Transverse colon (tissue), 4 donors: Measurements from ENCODE around the gene WIPF1. TPM values are rescaled to one million over a fixed set of nuclear protein-coding genes. Genes with fewer than 3 reads are reported as not detected.

ENCODE experiments used
- DNase-seq: peaks from one replicate; pipeline ENCODE4 v3.0.0-alpha.2; 2019
- H3K27ac ChIP-seq, 4 donors: fragments of 200-600 bp; sonication (generic); 2 replicates each; pipeline ENCODE4 v1.5.1; 2016 to 2018; ENCODE audit warnings: inconsistent platforms in 4 of 4
- H3K27me3 ChIP-seq: fragments of 200-600 bp; sonication (generic); 2 replicates; pipeline ENCODE4 v1.5.1; 2017; ENCODE audit warnings: inconsistent platforms
- H3K36me3 ChIP-seq, 4 donors: fragments of 200-600 bp; sonication (generic); 2 replicates each; pipeline ENCODE4 v1.5.1; 2017 to 2019; ENCODE audit warnings: inconsistent platforms in 4 of 4
- H3K4me1 ChIP-seq, 4 donors: fragments of 200-600 bp; sonication (generic); 2 replicates each; pipeline ENCODE4 v1.5.1; 2017 to 2020; ENCODE audit warnings: inconsistent platforms in 4 of 4
- H3K4me3 ChIP-seq, 4 donors: fragments of 200-600 bp; sonication (generic); 1 replicate in 1 of 4; 2 replicates in 3 of 4; pipeline versions ENCODE4 v1.5.1 to v1.6.1; 2017 to 2019; ENCODE audit warnings: inconsistent platforms in 4 of 4
- H3K9me3 ChIP-seq, 2 donors: fragments of 200-600 bp; sonication (generic); 2 replicates each; pipeline ENCODE4 v1.5.1; 2017 to 2019; ENCODE audit warnings: inconsistent platforms in 2 of 2
- EP300 ChIP-seq: sonication (generic); formaldehyde crosslinking; IDR thresholded peaks from one replicate; pipeline ENCODE4 v1.6.1; 2017; ENCODE audit warnings: antibody characterized with exemption, low read depth
- POLR2A ChIP-seq: fragments of 450-650 bp; IDR thresholded peaks from one replicate; pipeline ENCODE4 v1.6.1; 2016; ENCODE audit warnings: antibody characterized with exemption, mild to moderate bottlenecking, moderate library complexity
- POLR2AphosphoS5 ChIP-seq, 3 donors: sonication (generic); formaldehyde crosslinking; IDR thresholded peaks; one replicate each; pipeline ENCODE4 v1.6.1; 2016; ENCODE audit warnings: antibody characterized with exemption in 3 of 3
- WGBS, 2 donors: methylation state at CpG; one replicate each; pipeline ENCODE4 v1.1.5; 2018; ENCODE audit warnings: low coverage in 1 of 2; 5-methylcytosine and 5-hydroxymethylcytosine counted together
- in situ Hi-C, 4 donors: fragments of 200-750 bp; cut with MboI; loops; one replicate each; pipeline versions ENCODE4 v1.15.0 to v1.15.1; 2017; ENCODE audit warnings: low sequenced_read_pairs in 3 of 4, low pct_ligation_motif_present in 1 of 4, low pct_unique_long_range_greater_than_20kb in 1 of 4
- intact Hi-C: fragments of 100-400 bp; cut with DNase I; formaldehyde crosslinking; loops from one replicate; pipeline ENCODE4 v1.15.1; 2023; ENCODE audit warnings: low total_unique reads
- total RNA-seq, 4 donors: library from RNA; depleted of rRNA; stranded (reverse); fragments of >200 nt; gene quantifications; one replicate each; pipeline ENCODE4 v1.1.0, GENCODE V29; 2016
- TF ChIP-seq, protein P1 (sequence below), 5 experiments: fragments of 200-600 bp in 3 of 5; fragments of 450-650 bp in 2 of 5; sonication (generic) in 3 of 5; IDR thresholded peaks; 1 replicate in 2 of 5; 2 replicates in 3 of 5; pipeline ENCODE4 v1.5.1; 2016 to 2017; ENCODE audit warnings: antibody characterized with exemption in 5 of 5, inconsistent platforms in 3 of 5, mild to moderate bottlenecking in 2 of 5, moderate library complexity in 1 of 5

WIPF1 gene
- total RNA-seq, 4 donors from 2014 or later: 8.5 to 32.6 (median 16.1) TPM

DNA sequence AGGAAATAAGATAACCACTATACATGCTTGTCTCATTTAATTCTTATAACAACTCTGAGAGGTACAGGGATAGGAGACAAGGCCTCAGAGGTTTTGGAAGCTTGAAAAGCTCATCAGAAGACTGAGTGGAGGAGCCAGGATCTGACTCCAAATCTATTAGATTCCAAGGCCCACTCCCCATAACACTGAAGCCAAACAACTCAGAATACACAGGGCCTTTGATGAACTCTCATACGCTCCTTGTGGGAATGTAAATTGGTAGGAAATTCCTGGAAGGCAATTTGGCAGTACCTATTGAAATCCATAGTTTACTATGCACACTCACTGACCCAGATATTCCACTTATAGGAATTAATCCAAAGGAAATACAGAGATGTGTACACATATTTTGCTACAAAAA lies 27.9 kb downstream of the WIPF1 start:
- no peak for DNase-seq
- H3K4me1 ChIP-seq: peaks cover 0 to 14% (median 0%) of the 10 kb centered on the region in 4 donors
- intact Hi-C loops (no loop called here), in situ Hi-C loops (no loop called here)
- peaks cover 0 to 14% (median 4%) of the 10 kb centered on the region in 4 donors for H3K36me3 ChIP-seq
- 17% methylated on average over 1 of the region's 1 CpG; no CpG with 5 or more reads in 1 of the 2 donors for WGBS, 2 donors
- H3K27me3 ChIP-seq: no peaks in the 10 kb centered on the region
- no peak overlapping the region for H3K27ac ChIP-seq
- no peak overlapping the region for H3K4me3 ChIP-seq
- TF ChIP-seq POLR2AphosphoS5 (IDR thresholded peaks at IDR 0.05) (no peak), POLR2A (no peak), EP300 (no peak)
- TF ChIP-seq, protein P1, sequence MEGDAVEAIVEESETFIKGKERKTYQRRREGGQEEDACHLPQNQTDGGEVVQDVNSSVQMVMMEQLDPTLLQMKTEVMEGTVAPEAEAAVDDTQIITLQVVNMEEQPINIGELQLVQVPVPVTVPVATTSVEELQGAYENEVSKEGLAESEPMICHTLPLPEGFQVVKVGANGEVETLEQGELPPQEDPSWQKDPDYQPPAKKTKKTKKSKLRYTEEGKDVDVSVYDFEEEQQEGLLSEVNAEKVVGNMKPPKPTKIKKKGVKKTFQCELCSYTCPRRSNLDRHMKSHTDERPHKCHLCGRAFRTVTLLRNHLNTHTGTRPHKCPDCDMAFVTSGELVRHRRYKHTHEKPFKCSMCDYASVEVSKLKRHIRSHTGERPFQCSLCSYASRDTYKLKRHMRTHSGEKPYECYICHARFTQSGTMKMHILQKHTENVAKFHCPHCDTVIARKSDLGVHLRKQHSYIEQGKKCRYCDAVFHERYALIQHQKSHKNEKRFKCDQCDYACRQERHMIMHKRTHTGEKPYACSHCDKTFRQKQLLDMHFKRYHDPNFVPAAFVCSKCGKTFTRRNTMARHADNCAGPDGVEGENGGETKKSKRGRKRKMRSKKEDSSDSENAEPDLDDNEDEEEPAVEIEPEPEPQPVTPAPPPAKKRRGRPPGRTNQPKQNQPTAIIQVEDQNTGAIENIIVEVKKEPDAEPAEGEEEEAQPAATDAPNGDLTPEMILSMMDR (IDR thresholded peaks at IDR 0.05): no peak
- no peaks in the 10 kb centered on the region for H3K9me3 ChIP-seq

DNA sequence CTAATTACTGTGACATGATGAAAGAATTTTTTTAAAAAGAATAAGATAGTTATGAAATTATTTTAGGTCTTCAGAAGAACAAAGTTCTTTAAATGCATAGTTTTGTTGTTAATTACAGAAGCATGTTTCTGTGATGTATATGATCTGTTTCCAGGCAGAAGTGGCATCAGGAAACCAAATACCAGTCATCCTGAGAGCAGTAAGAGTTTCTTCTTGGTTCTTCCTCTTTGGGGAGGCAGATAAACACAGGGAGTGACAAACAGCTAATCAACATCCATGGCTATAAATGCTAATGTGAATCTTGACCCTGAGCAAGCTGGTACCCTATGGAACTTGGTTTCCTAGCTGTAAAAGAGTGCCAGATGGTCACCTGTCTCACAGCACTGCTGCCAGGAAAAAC lies 29.2 kb downstream of the WIPF1 start:
- no peak for DNase-seq
- Histone ChIP-seq H3K27me3 (no peaks in the 10 kb centered on the region), H3K9me3 (no peaks in the 10 kb centered on the region), H3K4me1 (peaks cover 0 to 2% (median 0%) of the 10 kb centered on the region in 4 donors), H3K36me3 (peaks cover 0 to 14% (median 4%) of the 10 kb centered on the region in 4 donors), H3K4me3 (no peak overlapping the region), H3K27ac (no peak overlapping the region)
- TF ChIP-seq, protein P1 (IDR thresholded peaks at IDR 0.05): no peak
- no peak for TF ChIP-seq POLR2A
- no peak for TF ChIP-seq POLR2AphosphoS5 (IDR thresholded peaks at IDR 0.05)
- no peak for TF ChIP-seq EP300
- intact Hi-C loops (no loop called here), in situ Hi-C loops (no loop called here)

DNA sequence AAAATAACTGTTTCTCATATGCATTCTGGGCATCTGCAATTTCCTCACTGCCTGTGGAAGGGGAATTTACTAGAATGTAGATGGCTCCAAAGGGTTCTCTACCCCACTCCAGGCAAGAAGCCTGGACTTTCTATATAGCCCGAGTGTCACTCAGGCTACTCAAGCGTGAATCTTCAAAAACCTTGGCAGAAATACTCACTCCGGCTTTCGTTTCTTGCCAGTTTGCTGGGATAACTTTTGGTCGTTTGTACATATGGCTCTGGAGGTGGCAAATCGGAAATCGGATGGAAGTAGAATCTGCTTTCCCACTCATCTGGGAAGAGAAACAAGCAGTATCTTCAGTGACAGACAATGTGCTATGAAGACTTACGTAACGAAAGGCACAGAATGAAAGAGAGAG lies 30.7 kb downstream of the WIPF1 start:
- H3K4me3 ChIP-seq: no peak overlapping the region
- in situ Hi-C loops (no loop called here), intact Hi-C loops (no loop called here)
- H3K27me3 ChIP-seq: no peaks in the 10 kb centered on the region
- no peaks in the 10 kb centered on the region for H3K9me3 ChIP-seq
- no peak for TF ChIP-seq POLR2AphosphoS5 (IDR thresholded peaks at IDR 0.05)
- TF ChIP-seq, protein P1 (IDR thresholded peaks at IDR 0.05): no peak
- TF ChIP-seq POLR2A: no peak
- no peak for TF ChIP-seq EP300
- peaks cover 0 to 14% (median 2%) of the 10 kb centered on the region in 4 donors for H3K36me3 ChIP-seq
- no peak overlapping the region for H3K27ac ChIP-seq
- WGBS, 2 donors: 92 to 93% methylated on average over 6 to 9 of the region's 9 CpGs
- DNase-seq: no peak
- H3K4me1 ChIP-seq: peaks cover 0 to 3% (median 0%) of the 10 kb centered on the region in 4 donors

DNA sequence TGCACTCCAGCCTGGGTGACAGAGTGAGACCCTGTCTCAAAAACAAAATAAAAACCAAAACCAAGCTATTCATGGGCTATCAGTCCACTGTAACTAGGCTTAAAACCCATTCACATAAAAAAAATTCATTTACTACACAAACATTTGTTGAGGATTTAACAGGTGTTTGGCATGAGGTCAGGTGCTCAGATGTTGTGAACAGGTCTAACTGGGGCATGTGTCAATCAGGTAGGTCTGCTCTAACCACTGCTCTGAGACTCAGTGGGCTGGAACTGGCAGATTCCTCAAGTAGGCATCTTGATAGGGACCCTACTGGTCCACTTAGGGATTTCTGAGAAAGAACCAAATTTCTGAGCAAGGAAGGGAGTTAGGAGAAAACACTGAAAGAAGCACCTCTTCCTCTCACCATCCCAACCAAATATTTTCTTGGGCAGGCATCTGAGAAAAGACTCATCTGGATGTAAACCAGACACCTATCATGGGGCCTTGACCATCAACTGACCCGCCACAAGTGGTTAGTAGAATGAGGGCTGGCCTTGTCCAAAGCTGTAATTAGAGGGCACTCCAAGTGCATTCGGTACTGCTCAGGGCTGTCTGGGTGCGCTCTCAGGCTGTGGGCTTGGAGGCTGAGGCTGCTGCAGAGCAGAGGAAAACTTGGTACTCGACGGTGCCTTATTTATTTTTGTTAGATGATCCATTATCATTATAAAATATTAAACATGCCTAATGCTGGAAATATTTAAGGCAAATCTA lies 33.9 kb downstream of the WIPF1 start:
- H3K4me3 ChIP-seq: no peak overlapping the region
- peaks cover 0 to 14% (median 0%) of the 10 kb centered on the region in 4 donors for H3K36me3 ChIP-seq
- TF ChIP-seq POLR2AphosphoS5 (IDR thresholded peaks at IDR 0.05) (no peak), POLR2A (no peak), EP300 (no peak)
- TF ChIP-seq, protein P1 (IDR thresholded peaks at IDR 0.05): no peak
- in situ Hi-C loops: no loop called here
- no peak for DNase-seq
- no peak overlapping the region for H3K27ac ChIP-seq
- WGBS, 2 donors: 93 to 98% methylated on average over 4 to 5 of the region's 5 CpGs
- peaks cover 0 to 12% (median 0%) of the 10 kb centered on the region in 4 donors for H3K4me1 ChIP-seq
- no peaks in the 10 kb centered on the region for H3K27me3 ChIP-seq
- intact Hi-C loops: no loop called here
- H3K9me3 ChIP-seq: no peaks in the 10 kb centered on the region
